Sigmoid colon (tissue), 7 donors: ENCODE data around the gene CYSRT1. TPM values are rescaled to one million over a fixed set of nuclear protein-coding genes. Genes with fewer than 3 reads are reported as not detected.
"Not testable (repeated sequence)": the region's sequence is repeated elsewhere in the genome, so short reads cannot be mapped to it uniquely, and the experiment has no call there.

Experiments
- DNase-seq: peaks from one replicate; pipeline ENCODE4 v3.0.0-alpha.2; 2019
- H3K27ac ChIP-seq, 4 donors: fragments of 200-600 bp; sonication (generic); one replicate each; pipeline ENCODE4 v1.5.1; 2016 to 2019; ENCODE audit warnings: mild to moderate bottlenecking in 1 of 4
- H3K27me3 ChIP-seq, 3 donors: fragments of 200-600 bp; sonication (generic); one replicate each; pipeline ENCODE4 v1.5.1; 2019; ENCODE audit warnings: mild to moderate bottlenecking in 1 of 3
- H3K36me3 ChIP-seq, 4 donors: fragments of 200-600 bp; sonication (generic); one replicate each; pipeline ENCODE4 v1.5.1; 2016 to 2019
- H3K4me1 ChIP-seq, 4 donors: fragments of 200-600 bp; sonication (generic); one replicate each; pipeline ENCODE4 v1.5.1; 2017 to 2019
- H3K4me3 ChIP-seq, 4 donors: fragments of 200-600 bp; sonication (generic); one replicate each; pipeline ENCODE4 v1.5.1; 2017 to 2019; ENCODE audit warnings: mild to moderate bottlenecking in 2 of 4, moderate library complexity in 1 of 4
- H3K9me3 ChIP-seq, 4 donors: fragments of 200-600 bp in 3 of 4; sonication (generic) in 3 of 4; one replicate each; pipeline versions ENCODE4 v1.5.1 to v1.6.1; 2013 to 2019
- CTCF ChIP-seq, 4 experiments: fragments of 450-650 bp in 3 of 4; fragments of 200-600 bp in 1 of 4; IDR thresholded peaks; one replicate each; pipeline ENCODE4 v1.5.1; 2016 to 2019; ENCODE audit warnings: antibody characterized with exemption in 4 of 4, mild to moderate bottlenecking in 3 of 4, moderate library complexity in 2 of 4
- EP300 ChIP-seq, 4 donors: sonication (generic); formaldehyde crosslinking; IDR thresholded peaks; one replicate each; pipeline ENCODE4 v1.6.1; 2017; ENCODE audit warnings: antibody characterized with exemption in 4 of 4
- POLR2A ChIP-seq, 2 donors: fragments of 450-650 bp; IDR thresholded peaks; one replicate each; pipeline ENCODE4 v1.6.1; 2016; ENCODE audit warnings: antibody characterized with exemption in 2 of 2, mild to moderate bottlenecking in 2 of 2, moderate library complexity in 2 of 2
- POLR2AphosphoS5 ChIP-seq, 4 donors: sonication (generic); formaldehyde crosslinking; IDR thresholded peaks; one replicate each; pipeline ENCODE4 v1.6.1; 2017; ENCODE audit warnings: antibody characterized with exemption in 4 of 4
- WGBS, 2 donors: extraction: QIAGEN DNeasy Blood & Tissue Kit; methylation state at CpG; one replicate each; pipeline ENCODE4 v1.1.7; 2013; 5-methylcytosine and 5-hydroxymethylcytosine counted together
- intact Hi-C: fragments of 100-400 bp; cut with DNase I; formaldehyde crosslinking; loops from one replicate; pipeline ENCODE4 v1.15.1; 2023
- polyA plus RNA-seq, 3 donors: library from polyadenylated mRNA; stranded (reverse); fragments of 200-250 nt; gene quantifications; one replicate each; pipeline ENCODE4 v1.2.3, GENCODE V29; 2013
- total RNA-seq, 4 donors: library from RNA; depleted of rRNA; stranded (reverse); fragments of >200 nt; gene quantifications; one replicate each; pipeline ENCODE4 v1.1.0, GENCODE V29; 2016
- donor health status: healthy with polysubstance abuse.
- donor health status: Bipolar disorder and iron deficiency.
- donor health status: healthy.

CYSRT1 gene
- total and polyA plus RNA-seq, 7 donors = 0.33 to 1.2 (median 0.54) TPM; not detected in 4

GRCh38 chr9:137240318-137240840, 15.4 kb downstream of the CYSRT1 start:
- TF ChIP-seq CTCF (IDR thresholded peaks at IDR 0.05) (no peak), POLR2AphosphoS5 (IDR thresholded peaks at IDR 0.05) (peak in 3 of 4 donors; percentile 17 to 38 (median 22)), POLR2A (IDR thresholded peaks at IDR 0.05) (peak in 1 of 2 donors; percentile 22), EP300 (IDR thresholded peaks at IDR 0.05) (no peak)
- Histone ChIP-seq H3K27me3 (peaks cover 0 to 2% (median 0%) of the 10 kb centered on the region in 3 donors), H3K27ac (peak overlapping the region; percentile 98 to 100 (median 98)), H3K4me1 (peaks cover 2 to 75% (median 58%) of the 10 kb centered on the region in 4 donors), H3K9me3 (no peaks in the 10 kb centered on the region), H3K36me3 (peaks cover 4 to 19% (median 15%) of the 10 kb centered on the region in 4 donors), H3K4me3 (peak overlapping the region; percentile 63 to 90 (median 78))
- DNase-seq = peak; percentile 92
- intact Hi-C loops = loop anchor here (2.0 kb wide), 3 partner anchors 14 to 40 kb away; partner anchors contain the start of genes NELFB, RNF208 and TPRN
- 0% methylated on average over 58 of the region's 58 CpGs for WGBS, 2 donors

GRCh38 chr9:137240841-137241489, 16.0 kb downstream of the CYSRT1 start, which contains the start of gene TUBB4B:
TSS of gene TUBB4B (plus strand) at chr9:137241287. CDS start at chr9:137241361, 74 bp downstream.
- peaks cover 4 to 19% (median 15%) of the 10 kb centered on the region in 4 donors for H3K36me3 ChIP-seq
- H3K27me3 ChIP-seq = no peaks in the 10 kb centered on the region
- H3K9me3 ChIP-seq = no peaks in the 10 kb centered on the region
- H3K27ac ChIP-seq = peak within 1 kb of the TSS; percentile 98 to 100 (median 98)
- intact Hi-C loops = loop anchor here (2.0 kb wide), 3 partner anchors 14 to 40 kb away; partner anchors contain the start of genes NELFB, RNF208 and TPRN
- peak within 1 kb of the TSS; percentile 79 to 90 (median 86) for H3K4me3 ChIP-seq
- WGBS, 2 donors = 0 to 1% methylated on average over 67 of the region's 67 CpGs
- peaks cover 2 to 69% (median 54%) of the 10 kb centered on the region in 4 donors for H3K4me1 ChIP-seq
- TF ChIP-seq POLR2AphosphoS5 (IDR thresholded peaks at IDR 0.05) (peak; percentile 100), POLR2A (IDR thresholded peaks at IDR 0.05) (peak; percentile 100), EP300 (IDR thresholded peaks at IDR 0.05) (no peak), CTCF (IDR thresholded peaks at IDR 0.05) (no peak)
- DNase-seq = peak; percentile 100

GRCh38 chr9:137241490-137242268, 16.7 kb downstream of the CYSRT1 start:
- Histone ChIP-seq H3K27me3 (no peaks in the 10 kb centered on the region), H3K4me1 (peaks cover 2 to 62% (median 46%) of the 10 kb centered on the region in 4 donors), H3K4me3 (peak overlapping the region; percentile 68 to 88 (median 80)), H3K36me3 (peaks cover 4 to 19% (median 15%) of the 10 kb centered on the region in 4 donors), H3K9me3 (no peaks in the 10 kb centered on the region), H3K27ac (peak overlapping the region; percentile 92 to 97 (median 92))
- DNase-seq = peak; percentile 86
- intact Hi-C loops = loop anchor here (2.0 kb wide), 3 partner anchors 13 to 41 kb away; partner anchors contain the start of genes NELFB, RNF208 and TPRN
- 1 to 3% methylated on average over 83 of the region's 83 CpGs for WGBS, 2 donors
- TF ChIP-seq EP300 (IDR thresholded peaks at IDR 0.05) (no peak), POLR2A (IDR thresholded peaks at IDR 0.05) (no peak), POLR2AphosphoS5 (IDR thresholded peaks at IDR 0.05) (peak in 3 of 4 donors; percentile 3 to 29 (median 10))

GRCh38 chr9:137242269-137243203, 17.6 kb downstream of the CYSRT1 start:
- peak overlapping the region; percentile 92 to 97 (median 92) for H3K27ac ChIP-seq
- H3K4me1 ChIP-seq = peaks cover 2 to 54% (median 41%) of the 10 kb centered on the region in 4 donors
- DNase-seq = no peak
- H3K9me3 ChIP-seq = no peaks in the 10 kb centered on the region
- TF ChIP-seq POLR2AphosphoS5 (IDR thresholded peaks at IDR 0.05) = no peak
- TF ChIP-seq CTCF (IDR thresholded peaks at IDR 0.05) = no peak
- TF ChIP-seq POLR2A (IDR thresholded peaks at IDR 0.05) = no peak
- no peak for TF ChIP-seq EP300 (IDR thresholded peaks at IDR 0.05)
- WGBS, 2 donors = 31 to 72% methylated on average over 36 of the region's 36 CpGs
- intact Hi-C loops = no loop called here
- H3K4me3 ChIP-seq = peak overlapping the region; percentile 68 to 88 (median 80)
- no peaks in the 10 kb centered on the region for H3K27me3 ChIP-seq
- H3K36me3 ChIP-seq = peaks cover 4 to 19% (median 15%) of the 10 kb centered on the region in 4 donors

- H3K9me3 ChIP-seq, intact Hi-C loops, H3K4me3 ChIP-seq, H3K27ac ChIP-seq, DNase-seq, H3K27me3 ChIP-seq: not testable (repeated sequence)
- peaks cover 2 to 53% (median 38%) of the 10 kb centered on the region in 4 donors for H3K4me1 ChIP-seq
- WGBS, 2 donors = 63 to 88% methylated on average over 18 of the region's 18 CpGs
- H3K36me3 ChIP-seq = peaks cover 4 to 19% (median 15%) of the 10 kb centered on the region in 4 donors
These were observed 18.3 kb downstream of the CYSRT1 start for GRCh38 chr9:137243266-137243625.
